CD1c-positive myeloid dendritic cell (primary cell): ENCODE measurements around the gene PLD4.
"Not testable (repeated sequence)": the region's sequence is repeated elsewhere in the genome, so short reads cannot be mapped to it uniquely, and the experiment has no call there.

ENCODE experiments used
- DNase-seq: peaks from one replicate; pipeline ENCODE4 v3.0.0-alpha.2; 2016; ENCODE audit errors: extremely low spot score

Gene PLD4

DNA sequence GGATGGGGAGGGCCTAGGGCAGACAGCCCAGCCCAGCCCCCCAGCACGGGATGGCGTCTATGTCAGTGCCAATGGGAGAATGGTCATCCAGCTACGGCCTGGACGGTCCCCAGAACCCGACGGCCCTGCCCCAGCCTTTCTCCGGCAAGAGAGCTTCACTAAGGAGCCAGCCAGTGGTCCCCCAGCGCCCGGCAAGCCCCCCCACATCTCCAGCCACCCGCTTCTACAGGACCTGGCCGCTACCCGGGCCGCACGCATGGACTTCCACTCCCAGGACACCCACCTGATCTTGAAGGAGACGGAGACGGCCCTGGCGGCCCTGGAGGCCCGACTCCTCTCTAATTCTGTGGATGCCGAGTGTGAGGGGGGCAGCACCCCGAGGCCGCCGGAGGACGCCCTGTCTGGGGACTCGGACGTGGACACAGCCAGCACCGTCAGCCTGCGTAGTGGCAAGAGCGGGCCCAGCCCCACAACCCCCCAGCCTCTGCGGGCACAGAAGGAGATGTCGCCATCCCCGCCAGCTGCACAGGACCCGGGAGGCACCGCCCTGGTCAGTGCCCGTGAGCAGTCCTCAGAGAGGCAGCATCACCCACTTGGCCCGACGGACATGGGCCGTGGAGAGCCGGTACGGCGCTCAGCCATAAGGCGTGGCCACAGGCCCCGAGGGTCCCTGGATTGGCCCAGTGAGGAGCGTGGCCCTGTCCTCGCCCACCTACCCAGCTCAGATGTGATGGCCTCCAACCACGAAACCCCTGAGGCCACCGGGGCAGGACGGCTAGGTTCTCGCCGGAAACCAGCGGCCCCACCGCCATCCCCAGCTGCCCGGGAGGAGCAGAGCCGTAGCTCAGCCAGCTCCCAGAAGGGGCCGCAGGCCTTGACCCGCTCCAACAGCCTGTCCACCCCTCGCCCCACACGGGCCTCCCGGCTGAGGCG lies 37.7 kb upstream of the PLD4 start:
- DNase-seq, result no peak

DNA sequence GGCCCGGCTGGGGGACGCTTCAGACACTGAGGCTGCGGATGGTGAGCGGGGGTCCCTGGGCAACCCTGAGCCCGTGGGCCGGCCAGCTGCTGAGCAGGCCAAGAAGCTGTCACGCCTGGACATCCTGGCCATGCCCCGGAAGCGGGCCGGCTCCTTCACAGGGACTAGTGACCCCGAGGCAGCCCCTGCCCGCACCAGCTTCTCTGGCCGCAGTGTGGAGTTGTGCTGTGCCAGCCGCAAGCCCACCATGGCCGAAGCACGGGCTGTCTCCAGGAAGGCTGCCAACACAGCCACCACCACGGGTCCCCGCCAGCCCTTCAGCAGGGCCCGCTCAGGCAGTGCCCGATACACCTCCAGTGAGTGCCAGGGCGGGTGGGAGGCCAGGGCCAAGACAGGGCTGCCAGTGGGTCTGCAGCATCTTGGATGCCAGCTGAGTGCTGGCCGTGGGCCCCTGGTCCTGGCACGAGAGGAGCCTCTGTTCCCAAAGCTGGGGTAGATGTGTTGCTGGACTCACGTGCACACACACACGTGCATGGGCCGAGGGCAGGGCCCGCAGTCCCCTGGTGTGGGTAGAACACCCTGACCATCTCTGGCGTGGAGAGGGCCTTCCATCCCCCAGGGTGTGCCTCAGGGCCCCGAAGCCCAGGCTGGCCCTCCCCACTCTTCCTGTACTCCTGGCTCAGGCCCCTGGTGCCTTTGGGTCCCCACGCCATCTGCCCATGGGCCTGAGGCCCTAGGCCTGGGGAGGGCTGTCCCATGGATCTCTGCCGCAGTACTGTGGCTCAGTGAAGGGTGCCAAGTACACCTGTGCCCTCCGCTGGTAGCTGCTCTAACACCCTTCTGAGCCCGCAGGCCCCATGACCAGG lies 36.8 kb upstream of the PLD4 start:
- DNase-seq, result no peak

DNA sequence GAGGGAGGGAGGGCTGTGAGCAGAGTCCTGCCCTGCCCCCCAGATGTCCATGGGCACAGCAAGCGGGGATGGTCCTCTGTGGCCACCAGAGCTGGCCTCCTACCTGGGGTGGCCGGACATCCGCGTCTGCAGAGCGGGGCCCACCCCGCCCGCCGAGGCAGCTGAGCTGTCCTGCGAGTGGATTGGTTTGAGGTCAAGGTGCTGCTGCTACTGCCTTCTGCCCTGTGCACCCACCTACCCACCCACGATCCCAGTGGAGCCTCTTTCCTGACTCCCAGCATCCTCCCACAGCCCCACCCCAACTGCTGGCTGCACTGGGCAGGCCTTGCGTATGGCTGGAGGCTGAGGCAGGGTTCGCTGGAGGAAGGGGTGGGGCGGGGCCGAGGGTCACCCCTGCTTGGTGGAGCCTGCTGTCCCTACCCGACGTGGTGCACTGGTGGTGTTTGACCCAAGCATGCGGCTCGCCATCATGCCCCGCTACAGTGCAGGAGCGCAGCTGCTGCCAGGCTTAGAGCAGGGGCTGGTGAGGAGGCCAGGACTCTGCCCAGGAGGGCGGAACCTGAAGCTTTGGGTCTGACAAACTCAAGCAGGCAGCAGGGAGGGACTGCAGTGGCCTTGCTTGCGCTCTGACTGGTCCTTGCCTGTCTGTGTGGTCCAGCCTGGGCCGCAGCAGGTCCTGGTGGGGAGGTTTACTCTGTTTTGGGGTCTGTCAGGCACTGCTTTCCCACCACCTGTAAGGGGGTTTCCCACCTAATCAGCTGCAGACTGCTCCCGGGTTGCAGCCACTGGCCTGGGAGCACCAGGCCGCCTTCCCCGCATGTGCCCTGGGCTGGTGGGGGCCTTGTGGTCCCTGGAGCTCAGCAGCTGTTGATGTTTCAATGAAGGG lies 35.9 kb upstream of the PLD4 start:
- DNase-seq, result no peak

DNA sequence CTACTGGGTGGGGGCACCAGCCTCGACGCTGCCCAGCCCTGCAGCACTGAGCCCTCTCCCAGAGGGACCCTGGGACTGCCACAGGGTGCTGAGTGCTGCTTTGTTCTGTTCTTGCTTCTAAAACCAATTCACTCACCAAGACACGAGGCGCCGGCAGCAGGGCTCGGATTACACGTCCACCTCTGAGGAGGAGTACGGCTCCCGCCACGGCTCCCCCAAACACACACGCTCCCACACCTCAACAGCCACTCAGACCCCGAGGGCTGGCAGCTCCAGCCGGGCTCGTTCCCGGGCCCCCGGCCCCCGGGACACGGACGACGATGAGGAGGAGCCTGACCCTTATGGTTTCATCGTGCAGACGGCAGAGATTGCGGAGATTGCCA lies 35.3 kb upstream of the PLD4 start:
- no peak for DNase-seq

DNA sequence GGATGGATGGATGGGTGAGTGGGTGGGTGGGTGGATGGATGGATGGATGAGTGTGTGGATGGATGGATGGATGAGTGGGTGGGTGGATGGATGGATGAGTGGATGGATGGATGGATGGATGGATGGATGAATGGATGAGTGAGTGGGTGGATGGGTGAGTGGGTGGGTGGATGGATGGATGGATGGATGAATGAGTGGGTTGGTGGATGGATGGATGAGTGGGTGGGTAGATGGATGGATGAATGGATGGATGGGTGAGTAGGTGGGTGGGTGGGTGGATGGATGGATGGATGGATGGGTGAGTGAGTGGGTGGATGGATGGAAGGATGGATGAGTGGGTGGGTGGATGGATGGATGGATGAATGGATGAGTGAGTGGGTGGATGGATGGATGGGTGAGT lies 34.4 kb upstream of the PLD4 start:
- not testable (repeated sequence) for DNase-seq

DNA sequence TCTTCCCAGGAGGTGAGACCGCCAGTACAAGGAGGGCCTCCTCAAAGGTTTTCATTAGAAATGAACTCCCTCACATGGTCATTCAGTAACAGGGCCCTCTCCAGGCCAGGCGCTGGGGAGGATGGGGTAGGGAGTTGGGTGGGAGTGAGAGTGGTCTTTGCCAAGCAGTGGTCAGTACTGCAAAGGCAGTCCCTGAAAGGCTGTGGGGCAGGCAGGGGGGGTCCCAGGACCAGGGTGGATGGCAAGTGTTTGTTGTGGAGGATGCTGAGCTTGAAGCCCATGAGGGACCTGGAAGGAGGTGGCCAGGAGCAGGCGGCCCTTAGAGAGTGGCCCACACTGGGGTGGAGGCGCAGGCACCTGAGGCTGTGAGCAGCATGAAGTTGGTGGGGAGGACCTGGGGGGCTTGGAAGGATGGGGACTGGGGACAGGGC lies 33.5 kb upstream of the PLD4 start:
- DNase-seq, result no peak

DNA sequence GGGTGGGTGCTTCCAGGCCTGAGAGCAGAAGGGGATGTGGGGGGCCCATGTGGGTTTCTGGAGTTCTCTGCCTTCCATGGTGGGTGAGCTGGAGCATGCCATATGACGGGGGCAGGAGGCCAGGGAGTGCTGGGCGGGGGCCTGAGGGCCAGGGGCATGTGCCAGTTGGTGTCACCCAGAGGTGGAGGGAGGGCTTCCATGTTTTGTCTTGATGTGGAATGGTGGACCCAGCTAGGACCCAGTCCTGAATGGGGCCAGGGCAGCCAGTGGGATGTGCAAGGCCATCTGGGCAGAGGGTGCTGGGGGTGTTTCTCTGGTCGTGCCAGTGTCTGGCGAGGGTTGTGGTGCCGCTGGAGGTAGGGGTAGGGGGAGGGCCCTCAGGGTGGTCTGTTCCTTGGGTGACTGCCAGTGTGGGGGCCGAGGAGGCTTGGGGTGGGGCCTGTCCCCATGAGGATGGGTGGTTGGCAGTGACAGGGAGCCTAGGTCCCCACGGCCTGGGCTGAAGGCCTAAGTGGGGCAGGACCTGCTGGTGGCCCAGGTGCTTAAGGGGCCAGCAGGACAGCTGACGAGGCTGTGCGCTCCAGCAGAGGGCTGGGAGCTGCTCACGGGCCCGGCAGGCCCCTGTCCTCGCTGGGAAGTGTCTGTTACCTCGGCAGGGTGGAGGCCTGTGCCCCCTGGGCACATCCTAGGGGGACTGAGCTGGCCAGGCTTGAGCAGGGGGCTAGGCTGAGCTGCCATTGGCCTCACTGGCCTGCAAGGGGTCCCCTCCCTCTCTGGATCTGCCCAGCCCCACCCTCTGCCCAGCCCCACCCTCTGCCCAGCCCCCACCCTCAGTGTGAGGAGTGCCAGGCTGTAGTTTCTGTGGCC lies 32.8 kb upstream of the PLD4 start:
- no peak for DNase-seq

DNA sequence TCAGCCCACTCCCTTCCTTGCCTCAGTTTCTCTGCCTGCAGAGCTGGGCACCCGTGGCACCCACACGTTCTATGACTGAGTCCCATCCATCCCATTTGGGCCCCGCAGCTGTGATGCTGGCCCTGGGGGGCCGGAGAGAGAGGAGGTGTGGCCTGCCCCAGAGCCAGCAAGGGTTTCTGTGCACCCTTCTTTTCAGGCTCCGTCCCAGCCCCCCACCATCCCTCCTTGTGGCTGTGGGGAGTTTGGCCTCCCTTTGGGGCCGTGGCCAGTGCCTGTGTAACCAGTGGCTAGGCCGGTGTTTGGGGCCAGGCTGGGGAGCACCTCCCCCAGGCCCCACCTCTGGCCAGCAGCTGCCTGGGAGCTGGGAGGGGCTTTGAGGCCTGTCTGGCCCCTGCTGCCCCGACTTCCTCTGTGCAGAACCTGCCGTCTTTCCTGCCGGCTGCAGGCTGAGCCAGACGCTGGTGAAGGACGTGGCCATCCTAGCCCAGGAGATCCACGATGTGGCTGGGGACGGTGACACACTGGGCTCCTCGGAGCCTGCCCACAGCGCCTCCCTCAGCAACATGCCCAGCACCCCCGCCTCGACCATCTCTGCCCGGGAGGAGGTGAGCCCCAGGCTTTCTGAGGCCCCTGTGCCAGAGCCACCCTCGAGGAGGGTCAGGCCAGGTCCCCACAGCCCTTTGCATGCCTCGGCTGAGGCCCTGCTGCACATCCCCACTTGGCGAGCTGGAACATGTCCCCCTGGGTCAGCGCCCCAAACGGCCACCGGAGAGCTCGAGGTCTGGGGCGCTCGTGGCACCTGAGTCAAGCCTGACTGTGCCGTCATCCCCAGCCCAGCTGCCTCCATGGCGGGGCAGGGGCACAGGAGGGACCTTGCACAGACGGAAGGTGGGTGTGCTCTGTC lies 31.9 kb upstream of the PLD4 start:
- DNase-seq, result no peak

DNA sequence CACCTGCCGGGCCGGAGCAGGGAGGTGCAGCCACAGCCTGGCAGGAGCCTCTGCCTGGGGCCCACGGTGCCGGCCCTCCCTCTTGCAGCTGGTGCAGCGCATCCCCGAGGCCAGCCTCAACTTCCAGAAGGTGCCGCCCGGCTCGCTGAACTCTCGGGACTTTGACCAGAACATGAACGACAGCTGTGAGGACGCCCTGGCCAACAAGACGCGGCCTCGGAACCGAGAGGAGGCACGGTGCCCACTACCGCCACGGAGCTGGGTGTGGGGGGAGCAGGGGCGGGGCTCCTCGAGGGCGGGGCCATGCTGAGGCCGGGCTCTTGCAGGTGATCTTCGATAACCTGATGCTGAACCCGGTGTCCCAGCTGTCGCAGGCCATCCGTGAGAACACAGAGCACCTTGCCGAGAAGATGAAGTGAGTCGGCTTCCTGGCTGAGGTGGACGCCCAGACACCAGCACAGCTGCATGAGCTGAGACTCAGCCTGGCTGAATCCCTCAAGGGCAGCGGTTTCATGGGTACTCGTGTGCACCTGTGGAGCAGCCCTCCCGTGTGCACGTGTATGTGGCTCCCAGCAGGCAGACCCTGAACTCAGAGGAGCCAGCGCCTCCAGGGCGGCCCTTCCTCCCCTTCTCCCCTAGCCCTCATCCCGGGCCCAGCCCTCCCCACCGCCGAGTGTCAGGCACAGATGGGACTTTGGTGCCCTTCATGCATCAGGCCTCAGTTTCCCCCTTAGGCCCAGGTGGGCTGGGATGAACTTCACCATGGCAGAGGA lies 31.1 kb upstream of the PLD4 start:
- no peak for DNase-seq

DNA sequence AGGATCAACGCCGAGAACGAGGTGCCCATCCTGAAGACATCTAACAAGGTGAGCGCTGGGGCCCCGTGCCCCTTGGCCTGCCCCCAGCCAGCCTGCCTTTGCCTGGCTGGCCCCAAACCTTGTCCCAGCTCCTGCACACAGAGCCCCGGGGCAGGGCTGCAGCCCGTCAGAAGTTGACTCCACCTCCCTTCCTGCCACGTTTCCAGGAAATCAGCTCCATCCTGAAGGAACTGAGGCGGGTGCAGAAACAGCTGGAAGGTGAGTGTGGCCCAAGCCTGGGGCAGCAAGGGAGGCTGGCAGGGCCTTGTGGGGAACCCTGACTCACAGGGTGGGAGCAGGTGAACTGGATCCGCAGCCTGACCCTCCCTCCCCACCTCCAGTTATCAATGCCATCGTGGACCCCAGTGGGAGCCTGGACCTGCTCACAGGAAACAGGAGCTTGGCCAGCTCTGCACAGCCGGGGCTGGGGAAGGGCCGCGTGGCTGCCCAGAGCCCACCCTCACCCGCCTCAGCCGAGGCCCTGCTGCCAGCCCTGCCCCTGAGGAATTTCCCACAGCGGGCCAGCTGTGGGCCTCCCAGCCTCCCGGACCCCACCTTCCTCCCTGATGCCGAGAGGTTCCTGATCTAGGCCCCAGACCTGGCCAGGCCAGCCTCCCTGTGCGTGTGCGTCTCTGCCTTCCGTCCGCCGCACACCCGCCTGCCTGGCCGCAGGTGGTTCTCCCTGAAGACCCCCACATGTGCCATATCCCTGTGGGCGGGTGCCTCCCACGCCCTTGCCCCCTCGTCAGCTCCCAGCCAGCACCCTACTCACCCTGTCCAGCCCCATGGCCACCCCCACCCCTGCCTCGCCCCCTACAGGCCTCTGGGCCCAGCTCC lies 30.1 kb upstream of the PLD4 start:
- DNase-seq, result no peak

DNA sequence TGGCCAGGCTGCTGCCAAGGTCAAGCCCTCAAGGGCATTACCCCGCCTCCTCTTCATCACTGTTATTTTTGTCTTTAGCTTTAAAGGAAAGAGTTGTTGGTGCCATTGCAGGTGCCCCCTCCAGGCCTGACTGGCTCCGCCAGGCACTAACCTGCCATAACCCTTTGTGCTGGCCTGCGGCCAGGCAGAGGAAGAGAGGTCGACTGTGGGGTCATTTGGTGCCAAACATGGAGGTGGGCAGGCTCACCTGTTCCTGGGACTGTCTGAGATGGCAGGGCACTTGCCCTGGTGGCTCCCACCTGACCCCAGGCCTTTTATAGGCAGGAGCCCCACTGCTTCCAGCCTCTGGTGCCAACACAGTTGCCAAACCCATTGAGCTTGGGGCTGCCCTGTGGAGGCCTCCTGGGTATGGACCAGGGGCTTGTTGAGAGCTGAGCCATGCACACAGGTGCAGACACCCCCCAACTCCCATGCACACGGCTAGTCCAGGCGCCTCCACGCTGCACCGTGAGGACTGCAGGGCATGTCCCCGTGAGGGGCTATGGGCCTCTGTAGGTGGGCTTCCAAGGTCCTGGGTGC lies 29.4 kb upstream of the PLD4 start:
- no peak for DNase-seq

DNA sequence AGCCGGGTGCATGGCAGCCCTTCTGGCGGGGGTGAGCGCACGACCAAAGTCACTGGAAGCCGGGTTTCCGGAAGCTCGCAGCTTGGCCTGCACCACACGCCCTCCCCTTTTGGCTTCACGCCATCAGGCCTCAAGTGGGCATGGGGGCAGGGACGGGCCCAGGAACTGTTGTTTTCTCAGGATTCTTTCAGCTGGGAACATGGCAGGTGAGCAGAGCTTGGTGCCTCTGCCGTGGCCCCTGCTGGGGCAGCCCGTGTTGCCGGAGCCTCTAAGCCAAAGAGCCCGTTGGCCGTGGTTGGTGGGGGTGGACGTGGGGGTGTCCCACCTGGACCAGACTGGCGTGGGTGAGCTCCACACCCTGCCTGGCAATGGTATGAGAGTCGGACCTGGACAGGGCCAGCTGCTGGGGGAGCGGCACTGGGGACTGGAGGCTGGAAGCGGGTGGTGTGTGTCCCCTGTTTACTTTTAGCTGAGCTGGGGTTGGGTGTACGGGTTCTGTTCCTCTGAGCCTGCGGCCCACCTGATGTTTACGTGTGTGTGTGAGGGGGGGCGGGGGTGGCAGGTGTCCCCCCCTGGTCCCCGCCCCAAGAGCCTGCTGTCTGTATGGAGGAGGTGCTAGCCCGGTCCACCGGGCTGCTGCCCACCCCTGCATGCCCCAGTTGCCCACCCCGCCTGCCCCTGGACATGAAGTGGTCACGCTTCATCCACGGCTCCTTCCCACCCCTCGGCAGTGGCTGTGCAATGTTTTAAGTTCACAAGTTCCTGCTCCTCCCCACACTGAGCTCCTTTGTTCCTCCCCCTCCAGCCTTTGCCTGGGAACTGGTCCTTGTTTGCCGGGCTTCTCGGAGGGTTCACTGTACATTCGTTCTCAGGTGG lies 28.7 kb upstream of the PLD4 start:
- DNase-seq, result no peak

DNA sequence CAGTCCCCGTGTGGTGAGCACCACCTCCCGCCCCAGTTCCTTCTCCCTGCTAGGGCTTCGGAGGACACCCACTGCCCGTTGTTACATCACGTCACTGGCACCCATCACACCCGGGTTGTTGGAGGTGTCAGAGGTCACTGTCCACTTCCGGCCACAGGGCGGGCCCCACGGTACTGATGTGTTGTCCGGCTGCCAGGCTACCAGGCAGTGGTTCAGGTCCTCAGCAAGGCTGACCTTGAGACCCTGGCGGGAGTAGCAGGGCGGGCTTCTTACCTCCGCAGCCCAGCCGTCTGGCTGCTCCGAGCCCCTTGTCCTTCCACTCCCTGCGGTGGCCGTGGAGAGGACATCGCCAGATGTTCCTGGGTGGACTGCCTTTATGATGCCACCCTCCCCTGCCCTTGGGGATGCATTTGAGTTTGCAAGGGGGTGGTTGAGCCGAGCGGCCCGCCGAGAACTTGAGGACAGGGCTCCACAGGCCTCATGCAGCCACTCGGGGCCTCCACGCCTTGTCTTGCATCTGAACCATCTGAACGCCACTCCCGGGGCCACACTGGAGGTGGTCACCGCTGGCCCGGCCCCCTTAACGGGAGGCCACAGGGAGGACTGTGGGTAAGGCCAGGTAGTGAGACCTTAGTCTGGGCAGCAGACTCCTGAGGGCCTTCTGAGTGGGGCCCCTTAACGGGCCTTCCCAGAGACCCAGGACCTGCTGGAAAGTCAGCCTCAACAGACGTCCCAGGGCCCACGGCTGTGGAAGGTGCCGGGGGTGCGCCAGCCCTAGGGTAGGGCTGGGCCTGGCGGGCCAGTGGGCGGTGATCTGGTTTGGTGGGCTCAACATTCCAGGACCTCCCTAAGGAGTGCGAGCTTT lies 27.1 kb upstream of the PLD4 start:
- DNase-seq, result no peak

DNA sequence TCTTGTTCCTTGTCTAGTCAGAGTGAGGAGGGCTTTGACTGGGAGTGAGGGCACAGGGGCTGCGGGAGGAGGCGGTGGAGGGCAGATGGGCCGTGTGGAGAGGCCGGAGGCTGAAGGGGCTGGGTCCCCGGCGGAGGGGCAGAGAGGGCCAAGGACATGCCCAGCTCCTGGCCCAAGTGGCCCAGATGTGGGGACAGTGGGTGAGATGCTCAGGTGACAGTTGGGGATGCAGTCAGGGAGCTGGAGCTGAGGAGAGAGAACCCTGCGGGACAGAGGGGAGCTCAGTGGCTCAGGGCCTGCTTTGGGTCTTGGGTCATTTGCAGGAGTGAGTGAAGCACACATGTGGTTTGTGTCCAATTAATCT lies 26.5 kb upstream of the PLD4 start:
- DNase-seq, result no peak

DNA sequence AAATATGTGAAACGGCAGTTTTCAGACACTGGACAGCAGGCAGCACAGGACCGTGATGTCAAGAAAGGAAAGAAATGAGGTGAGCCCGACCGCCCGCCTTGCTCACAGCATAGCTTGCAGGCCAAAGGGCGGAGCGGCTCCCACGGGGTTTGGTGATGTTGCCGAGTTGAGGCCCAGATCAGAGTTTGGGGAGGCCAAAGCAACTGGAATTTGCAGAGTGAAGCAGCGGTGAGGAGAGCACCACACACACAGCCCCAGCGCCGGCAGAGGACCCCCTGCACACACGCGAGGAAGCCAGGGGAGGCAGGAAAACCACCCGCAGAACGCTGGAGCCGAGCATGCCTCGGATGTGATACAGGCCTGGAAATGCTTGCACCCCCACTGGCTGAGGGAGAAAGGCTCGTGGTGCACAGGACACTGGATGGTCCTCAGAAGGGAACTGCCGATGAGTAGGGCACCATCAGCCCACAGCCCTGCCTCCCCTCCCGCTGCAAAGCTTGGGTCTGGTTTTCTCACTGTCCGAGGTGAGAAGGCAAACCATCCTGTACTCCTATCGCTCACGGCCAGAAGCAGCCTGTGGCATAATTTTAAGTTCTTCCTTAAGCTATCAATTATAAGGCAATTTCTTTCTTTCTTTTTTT lies 25.7 kb upstream of the PLD4 start:
- DNase-seq, result no peak
